HG03097 (cell line): ENCODE results near the gene KCTD1.
A peak's percentile ranks its signal among the peaks of the same experiment; 100 is the strongest.

ENCODE experiments used
- ATAC-seq: cut with Tn5 transposase; IDR thresholded peaks from one replicate; pipeline ENCODE4 v1.9.1; 2021; ENCODE audit not compliant: unreplicated experiment, low FRiP score

Gene KCTD1

GRCh38 chr18:26406854-26407517 is 141.4 kb downstream of the KCTD1 start:
- ATAC-seq, result no peak

GRCh38 chr18:26406324-26406723 is 142.0 kb downstream of the KCTD1 start:
- ATAC-seq, result no peak

DNA sequence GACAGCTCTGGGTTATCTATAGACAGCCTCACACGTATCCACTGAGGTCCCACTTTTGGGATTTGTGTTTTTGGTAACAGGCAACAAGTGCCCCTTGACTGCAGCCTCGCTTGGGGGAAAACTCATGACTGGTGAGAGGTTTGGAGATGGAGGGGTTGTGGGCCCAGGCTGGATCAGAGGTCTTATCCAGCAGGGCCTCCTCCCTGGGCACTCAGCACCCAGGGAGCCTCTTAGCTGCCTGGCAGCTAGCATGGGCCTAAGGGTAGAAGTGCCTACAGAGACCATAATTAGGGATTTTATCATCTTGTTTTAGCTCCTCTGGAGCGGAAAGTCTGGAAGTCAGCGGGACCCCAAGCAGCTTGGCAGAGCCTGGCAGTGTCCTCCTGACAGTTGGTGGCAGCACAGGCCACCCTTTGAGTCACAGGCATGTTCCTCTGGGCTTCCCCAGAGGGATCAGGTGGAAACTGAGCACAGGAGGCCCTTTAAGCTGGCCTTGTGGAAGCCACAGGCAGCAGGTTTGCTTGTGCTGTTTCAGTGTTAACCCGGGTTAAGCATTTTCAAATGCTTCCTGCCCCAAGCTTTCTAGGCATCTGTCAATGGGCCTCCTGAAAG is 143.1 kb downstream of the KCTD1 start:
- ATAC-seq, result peak; percentile 88
